K562 (cell line): ENCODE measurements around the gene TMCO1.

Experiments used
- CBX2 ChIP-seq: fragments of 200-600 bp; sonication (generic); IDR thresholded peaks from one replicate; pipeline ENCODE4 v1.6.1; 2012; ENCODE audit warnings: mild to moderate bottlenecking, low read length, inconsistent platforms; ENCODE audit not compliant: insufficient read depth, poor library complexity, severe bottlenecking
- EGR1 ChIP-seq: fragments of 450-650 bp; conservative IDR thresholded peaks from 2 replicates; pipeline ENCODE4 v1.6.1; 2017; ENCODE audit warnings: mild to moderate bottlenecking
- MCM3 ChIP-seq: fragments of 450-650 bp; IDR thresholded peaks from 2 replicates; pipeline ENCODE4 v1.6.1; 2016
- PHF21A ChIP-seq: fragments of 450-650 bp; IDR thresholded peaks from 2 replicates; pipeline ENCODE4 v1.6.1; 2017; ENCODE audit warnings: low read depth, borderline replicate concordance
- SIX5 ChIP-seq, 2 experiments: IDR thresholded peaks; 2 replicates each; pipeline ENCODE4 v1.6.1; 2011; ENCODE audit warnings: low read length in 2 of 2, borderline replicate concordance in 1 of 2, low read depth in 1 of 2, mild to moderate bottlenecking in 1 of 2, moderate library complexity in 1 of 2; ENCODE audit not compliant: insufficient read depth in 1 of 2

DNA sequence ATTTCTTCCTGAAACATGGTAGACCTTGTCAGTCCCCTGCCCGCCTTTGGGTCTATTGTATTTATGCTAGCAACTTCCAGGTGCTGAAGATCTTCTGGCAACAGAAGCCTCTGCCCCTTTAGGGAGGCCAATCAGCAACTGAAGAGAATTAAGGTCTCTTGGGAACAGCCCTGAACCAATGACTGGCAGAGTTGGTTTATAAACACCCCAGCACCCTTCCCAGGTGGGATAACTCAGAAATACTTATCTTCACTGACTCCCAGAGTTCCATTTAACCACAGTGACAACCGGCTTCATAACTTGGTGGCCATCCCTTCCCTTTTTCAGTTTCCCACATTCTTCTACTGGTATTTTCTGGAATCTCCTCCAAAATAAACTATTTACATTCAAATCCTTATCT is 27.2 kb upstream of the TMCO1 start:
- TF ChIP-seq CBX2 (no peak), MCM3 (no peak), EGR1 (no peak), PHF21A (no peak), SIX5 (IDR thresholded peaks at IDR 0.05; ENCODE audit: borderline replicate concordance in 1 of 2, insufficient read depth in 1 of 2, low read depth in 1 of 2, low read length in 2 of 2) (no peak)
